Ishikawa (cell line): ENCODE data around the gene CCT6B.

Source experiments
- CEBPB ChIP-seq: IDR thresholded peaks from 2 replicates; pipeline ENCODE4 v1.6.1; 2012
- CREB1 ChIP-seq: IDR thresholded peaks from 2 replicates; pipeline ENCODE4 v1.6.1; 2012; ENCODE audit warnings: low read depth
- EGR1 ChIP-seq: IDR thresholded peaks from 2 replicates; pipeline ENCODE4 v1.6.1; 2012
- EP300 ChIP-seq: IDR thresholded peaks from 2 replicates; pipeline ENCODE4 v1.6.1; 2012; ENCODE audit warnings: borderline replicate concordance
- NFIC ChIP-seq: IDR thresholded peaks from 2 replicates; pipeline ENCODE4 v1.6.1; 2012
- REST ChIP-seq: IDR thresholded peaks from 2 replicates; pipeline ENCODE4 v1.6.1; 2012; ENCODE audit warnings: low read depth, mild to moderate bottlenecking
- TAF1 ChIP-seq: IDR thresholded peaks from 2 replicates; pipeline ENCODE4 v1.6.1; 2012; ENCODE audit warnings: low read depth, mild to moderate bottlenecking
- TCF12 ChIP-seq: IDR thresholded peaks from 2 replicates; pipeline ENCODE4 v1.6.1; 2012; ENCODE audit warnings: low read depth
- TEAD4 ChIP-seq: IDR thresholded peaks from 2 replicates; pipeline ENCODE4 v1.6.1; 2012
- YY1 ChIP-seq: IDR thresholded peaks from 2 replicates; pipeline ENCODE4 v1.6.1; 2012; ENCODE audit warnings: low read depth
- ZBTB7A ChIP-seq: IDR thresholded peaks from 2 replicates; pipeline ENCODE4 v1.6.1; 2012; ENCODE audit warnings: low read depth
- TF ChIP-seq, protein P1 (sequence below): IDR thresholded peaks from 2 replicates; pipeline ENCODE4 v1.6.1; 2012

- TF ChIP-seq TCF12 (no peak), TAF1 (no peak), REST (no peak), ZBTB7A (no peak), EP300 (no peak), YY1 (no peak), CEBPB (no peak), EGR1 (no peak), TEAD4 (no peak), CREB1 (no peak), NFIC (no peak)
- TF ChIP-seq, protein P1, sequence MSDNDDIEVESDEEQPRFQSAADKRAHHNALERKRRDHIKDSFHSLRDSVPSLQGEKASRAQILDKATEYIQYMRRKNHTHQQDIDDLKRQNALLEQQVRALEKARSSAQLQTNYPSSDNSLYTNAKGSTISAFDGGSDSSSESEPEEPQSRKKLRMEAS: no peak
These were observed 58.3 kb downstream of the CCT6B start for GRCh38 chr17:34902831-34903547.
